Erythroblast (primary cell): ENCODE results near the gene PHRF1.

Source experiments
- GATA1 ChIP-seq: IDR thresholded peaks from 2 replicates; pipeline ENCODE4 v1.6.1; 2011; ENCODE audit warnings: low read depth, mild to moderate bottlenecking, control low read depth, low read length, moderate library complexity
- POLR2A ChIP-seq: IDR thresholded peaks from 2 replicates; pipeline ENCODE4 v1.6.1; 2011; ENCODE audit warnings: mild to moderate bottlenecking, low read length

GRCh38 chr11:538431-539051, 37.7 kb upstream of the PHRF1 start:
- TF ChIP-seq POLR2A = no peak
- no peak for TF ChIP-seq GATA1
